Measurements from ENCODE around the gene IGFBP4. TPM values are rescaled to one million over a fixed set of nuclear protein-coding genes. Genes with fewer than 3 reads are reported as not detected.

IGFBP4 gene
- total and polyA plus RNA-seq, 2 experiments from 2014 or later = 44.9 to 183 TPM

- Histone ChIP-seq H3K4me2 (no peak overlapping the region), H3K79me2 (no peaks in the 10 kb centered on the region), H3K27ac (peak overlapping the region; percentile 86), H3K9me3 (ENCODE audit: low read depth) (no peaks in the 10 kb centered on the region), H3K36me3 (replicated peaks; ENCODE audit: insufficient read depth, low read depth) (no peaks in the 10 kb centered on the region), H3K9me2 (replicated peaks; ENCODE audit: insufficient read depth) (no peaks in the 10 kb centered on the region), H2AFZ (no peak overlapping the region), H4K20me1 (ENCODE audit: insufficient read depth, poor library complexity, severe bottlenecking) (no peaks in the 10 kb centered on the region), H3K27me3 (no peaks in the 10 kb centered on the region), H3K4me1 (ENCODE audit: insufficient read depth) (peaks cover 59% of the 10 kb centered on the region), H3K4me3 (no peak overlapping the region)
- no peak for DNase-seq (ENCODE audit: low spot score)
- 61% methylated on average over 3 of the region's 3 CpGs for WGBS (ENCODE audit: low lambda C conversion rate, missing lambda C conversion rate)
- TF ChIP-seq CTCF (IDR thresholded peaks at IDR 0.05; ENCODE audit: poor library complexity) = no peak
- no peak for TF ChIP-seq EZH2phosphoT487 (IDR thresholded peaks at IDR 0.05; ENCODE audit: low read depth, severe bottlenecking, unreplicated experiment)
- TF ChIP-seq EZH2 (IDR thresholded peaks at IDR 0.05; ENCODE audit: borderline replicate concordance) = no peak
These were observed 17.3 kb downstream of the IGFBP4 start for GRCh38 chr17:40460604-40460967.

- Histone ChIP-seq H3K4me3 (no peak overlapping the region), H4K20me1 (ENCODE audit: insufficient read depth, poor library complexity, severe bottlenecking) (no peaks in the 10 kb centered on the region), H3K36me3 (replicated peaks; ENCODE audit: insufficient read depth, low read depth) (no peaks in the 10 kb centered on the region), H3K4me1 (ENCODE audit: insufficient read depth) (peaks cover 59% of the 10 kb centered on the region), H3K9me2 (replicated peaks; ENCODE audit: insufficient read depth) (no peaks in the 10 kb centered on the region), H2AFZ (no peak overlapping the region), H3K9me3 (ENCODE audit: low read depth) (no peaks in the 10 kb centered on the region), H3K27ac (peak overlapping the region; percentile 86), H3K27me3 (no peaks in the 10 kb centered on the region), H3K4me2 (no peak overlapping the region), H3K79me2 (no peaks in the 10 kb centered on the region)
- peak; percentile 19 for DNase-seq (ENCODE audit: low spot score)
- TF ChIP-seq CTCF (IDR thresholded peaks at IDR 0.05; ENCODE audit: poor library complexity) = no peak
- TF ChIP-seq EZH2 (IDR thresholded peaks at IDR 0.05; ENCODE audit: borderline replicate concordance) = no peak
- no peak for TF ChIP-seq EZH2phosphoT487 (IDR thresholded peaks at IDR 0.05; ENCODE audit: low read depth, severe bottlenecking, unreplicated experiment)
- WGBS (ENCODE audit: low lambda C conversion rate, missing lambda C conversion rate) = 74% methylated on average over 9 of the region's 9 CpGs
These were observed 17.9 kb downstream of the IGFBP4 start for GRCh38 chr17:40460968-40461731.

GRCh38 chr17:40461732-40462342 lies 18.6 kb downstream of the IGFBP4 start:
- no peaks in the 10 kb centered on the region for H3K79me2 ChIP-seq
- no peak overlapping the region for H3K4me3 ChIP-seq
- no peaks in the 10 kb centered on the region for H3K36me3 ChIP-seq (replicated peaks; ENCODE audit: insufficient read depth, low read depth)
- no peak for TF ChIP-seq EZH2phosphoT487 (IDR thresholded peaks at IDR 0.05; ENCODE audit: low read depth, severe bottlenecking, unreplicated experiment)
- no peaks in the 10 kb centered on the region for H3K9me2 ChIP-seq (replicated peaks; ENCODE audit: insufficient read depth)
- H2AFZ ChIP-seq = no peak overlapping the region
- H3K27me3 ChIP-seq = no peaks in the 10 kb centered on the region
- H3K9me3 ChIP-seq (ENCODE audit: low read depth) = no peaks in the 10 kb centered on the region
- H3K4me2 ChIP-seq = no peak overlapping the region
- peak; percentile 17 for DNase-seq (ENCODE audit: low spot score)
- 47% methylated on average over 11 of the region's 12 CpGs for WGBS (ENCODE audit: low lambda C conversion rate, missing lambda C conversion rate)
- H3K27ac ChIP-seq = peak overlapping the region; percentile 86
- no peaks in the 10 kb centered on the region for H4K20me1 ChIP-seq (ENCODE audit: insufficient read depth, poor library complexity, severe bottlenecking)
- H3K4me1 ChIP-seq (ENCODE audit: insufficient read depth) = peaks cover 59% of the 10 kb centered on the region

Measured in hepatocyte (in vitro differentiated cells).